ENCODE data around the gene IP6K2.

DNA sequence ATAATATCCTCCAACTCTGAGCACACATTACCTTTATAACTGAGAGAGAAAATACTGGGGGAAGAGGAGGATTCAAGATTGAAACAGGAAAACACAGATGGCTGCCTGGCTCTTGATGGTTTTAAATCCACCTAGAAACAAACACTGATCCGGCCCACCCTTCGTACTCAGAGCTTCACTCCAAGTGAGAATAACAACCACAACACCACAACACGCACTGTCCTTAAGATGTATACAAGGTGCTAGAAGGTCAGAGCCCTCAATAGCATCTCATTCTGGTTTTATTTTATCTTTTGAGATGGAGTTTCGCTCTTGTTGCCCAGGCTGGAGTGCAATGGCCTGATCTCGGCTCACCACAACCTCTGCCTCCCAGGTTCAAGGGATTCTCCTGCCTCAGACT lies 9.9 kb downstream of the IP6K2 start:
- TF ChIP-seq CTCF (IDR thresholded peaks at IDR 0.05) (no peak), POLR2A (IDR thresholded peaks at IDR 0.05) (no peak)
